Activated CD8-positive, alpha-beta memory T cell treated with anti-CD3 and anti-CD28 coated beads, Interleukin-2, amount 50 U/mL, for 4 hours (primary cell): ENCODE measurements around the gene SLC5A2.
"Not testable (repeated sequence)": the region's sequence is repeated elsewhere in the genome, so short reads cannot be mapped to it uniquely, and the experiment has no call there.

ENCODE experiments used
- DNase-seq: peaks from one replicate; pipeline ENCODE4 v3.0.0-alpha.2; 2020

Gene SLC5A2

GRCh38 chr16:31477220-31478216 lies 5.4 kb upstream of the SLC5A2 start:
- peak; percentile 43 for DNase-seq

- no peak for DNase-seq
Observed at GRCh38 chr16:31478956-31479355, 4.0 kb upstream of the SLC5A2 start.

- DNase-seq = no peak
Observed at GRCh38 chr16:31479751-31480150, 3.2 kb upstream of the SLC5A2 start.

DNA sequence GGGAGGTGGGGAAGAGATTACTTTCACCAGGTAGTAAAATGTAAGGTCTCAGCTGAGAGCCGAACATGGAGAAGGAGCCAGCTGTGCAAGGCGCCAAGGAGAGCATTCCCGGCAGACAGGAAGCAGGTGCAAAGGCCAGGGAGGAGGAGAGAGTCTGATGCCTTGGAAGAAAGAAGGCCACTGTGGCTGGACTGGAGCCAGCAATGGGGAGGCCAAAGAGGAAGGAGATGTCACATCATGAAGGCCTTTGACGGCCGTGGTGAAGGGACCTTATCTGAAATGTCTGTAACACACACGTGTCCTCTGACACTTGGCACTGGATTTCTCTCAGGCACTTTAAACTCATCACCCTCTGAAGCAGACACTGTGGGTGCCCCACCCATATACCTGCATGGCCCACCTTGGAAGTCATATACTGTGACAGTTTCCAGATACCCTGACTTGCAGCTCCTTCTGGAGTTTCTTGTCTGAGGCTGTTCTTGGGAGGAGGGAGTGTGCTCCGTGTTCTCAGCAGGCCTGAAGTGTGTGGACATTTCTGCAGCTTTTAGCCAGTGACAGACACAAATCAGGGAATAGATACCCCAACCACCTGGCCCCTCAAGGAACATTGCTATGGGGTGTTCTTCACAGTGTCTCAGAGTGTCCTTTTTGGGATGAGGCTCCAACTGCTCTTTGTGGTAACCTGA lies 1.9 kb upstream of the SLC5A2 start:
- DNase-seq = no peak

GRCh38 chr16:31484048-31484447 lies 1.1 kb downstream of the SLC5A2 start:
- not testable (repeated sequence) for DNase-seq

DNA sequence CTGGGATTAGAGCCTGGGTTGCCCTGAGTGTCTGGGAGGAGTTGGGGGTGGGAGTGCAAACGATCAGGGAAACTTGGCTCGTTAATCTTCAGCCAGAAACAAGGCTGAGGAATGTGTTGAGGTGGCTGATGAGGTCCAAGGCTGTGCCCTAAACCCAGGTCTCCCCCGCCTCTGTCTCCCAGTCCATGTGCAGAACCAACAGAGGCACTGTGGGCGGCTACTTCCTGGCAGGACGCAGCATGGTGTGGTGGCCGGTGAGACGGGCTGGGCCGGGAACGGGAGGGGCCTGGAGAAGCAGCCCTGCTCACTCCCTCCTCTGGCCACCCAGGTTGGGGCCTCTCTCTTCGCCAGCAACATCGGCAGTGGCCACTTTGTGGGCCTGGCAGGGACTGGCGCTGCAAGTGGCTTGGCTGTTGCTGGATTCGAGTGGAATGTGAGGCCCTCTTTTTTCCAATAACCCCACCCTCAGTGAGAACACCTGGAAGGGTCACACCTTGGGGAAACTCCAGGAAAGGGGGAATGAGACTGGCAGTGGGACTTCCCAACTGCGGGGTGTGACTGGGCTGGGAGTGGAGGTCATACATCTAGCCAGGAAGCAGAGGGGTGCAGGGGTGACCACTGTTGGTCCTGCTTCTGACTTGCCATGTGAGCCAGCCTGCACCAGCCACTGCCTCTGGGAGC lies 1.7 kb downstream of the SLC5A2 start:
- DNase-seq = no peak

- DNase-seq = no peak
Observed at GRCh38 chr16:31485571-31485970, 2.6 kb downstream of the SLC5A2 start.

DNA sequence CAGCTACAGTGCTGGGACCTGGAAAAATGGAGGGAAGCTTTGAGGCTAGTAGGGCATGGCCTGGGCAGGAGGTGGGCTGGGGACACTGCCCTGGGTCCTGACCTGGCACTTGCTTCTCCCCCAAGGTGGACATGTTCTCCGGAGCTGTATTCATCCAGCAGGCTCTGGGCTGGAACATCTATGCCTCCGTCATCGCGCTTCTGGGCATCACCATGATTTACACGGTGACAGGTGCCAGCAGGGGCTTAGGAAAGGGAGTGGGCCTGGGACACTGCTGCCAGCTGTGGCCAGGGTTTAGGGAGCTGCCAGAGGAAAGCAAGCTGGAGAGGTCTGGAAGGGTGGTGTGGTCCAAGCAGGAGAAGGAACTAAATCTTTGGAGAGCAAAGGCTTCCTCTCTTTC lies 3.1 kb downstream of the SLC5A2 start:
- no peak for DNase-seq

DNA sequence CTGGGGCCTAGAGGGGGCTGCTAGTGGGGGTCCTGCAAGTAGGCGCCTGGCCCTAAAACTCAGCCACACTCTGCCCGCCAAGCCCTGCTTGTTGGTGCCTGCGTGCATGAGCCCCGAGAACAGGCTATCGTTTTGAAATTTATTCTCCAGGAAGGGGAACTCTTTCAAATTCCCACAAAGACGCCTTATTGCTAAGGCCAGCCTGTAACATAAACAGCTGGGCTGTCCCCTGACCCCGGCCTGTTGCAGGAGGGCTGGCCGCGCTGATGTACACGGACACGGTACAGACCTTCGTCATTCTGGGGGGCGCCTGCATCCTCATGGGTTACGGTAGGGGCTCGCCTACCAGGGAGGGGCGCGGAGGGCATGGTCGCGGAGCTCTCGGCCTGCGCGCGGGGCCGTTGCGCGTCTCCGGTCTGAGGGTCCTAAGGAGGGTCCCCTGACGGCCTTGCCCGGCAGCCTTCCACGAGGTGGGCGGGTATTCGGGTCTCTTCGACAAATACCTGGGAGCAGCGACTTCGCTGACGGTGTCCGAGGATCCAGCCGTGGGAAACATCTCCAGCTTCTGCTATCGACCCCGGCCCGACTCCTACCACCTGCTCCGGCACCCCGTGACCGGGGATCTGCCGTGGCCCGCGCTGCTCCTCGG lies 4.3 kb downstream of the SLC5A2 start:
- DNase-seq = no peak

GRCh38 chr16:31487720-31488467 lies 5.0 kb downstream of the SLC5A2 start:
- peak; percentile 76 for DNase-seq

DNA sequence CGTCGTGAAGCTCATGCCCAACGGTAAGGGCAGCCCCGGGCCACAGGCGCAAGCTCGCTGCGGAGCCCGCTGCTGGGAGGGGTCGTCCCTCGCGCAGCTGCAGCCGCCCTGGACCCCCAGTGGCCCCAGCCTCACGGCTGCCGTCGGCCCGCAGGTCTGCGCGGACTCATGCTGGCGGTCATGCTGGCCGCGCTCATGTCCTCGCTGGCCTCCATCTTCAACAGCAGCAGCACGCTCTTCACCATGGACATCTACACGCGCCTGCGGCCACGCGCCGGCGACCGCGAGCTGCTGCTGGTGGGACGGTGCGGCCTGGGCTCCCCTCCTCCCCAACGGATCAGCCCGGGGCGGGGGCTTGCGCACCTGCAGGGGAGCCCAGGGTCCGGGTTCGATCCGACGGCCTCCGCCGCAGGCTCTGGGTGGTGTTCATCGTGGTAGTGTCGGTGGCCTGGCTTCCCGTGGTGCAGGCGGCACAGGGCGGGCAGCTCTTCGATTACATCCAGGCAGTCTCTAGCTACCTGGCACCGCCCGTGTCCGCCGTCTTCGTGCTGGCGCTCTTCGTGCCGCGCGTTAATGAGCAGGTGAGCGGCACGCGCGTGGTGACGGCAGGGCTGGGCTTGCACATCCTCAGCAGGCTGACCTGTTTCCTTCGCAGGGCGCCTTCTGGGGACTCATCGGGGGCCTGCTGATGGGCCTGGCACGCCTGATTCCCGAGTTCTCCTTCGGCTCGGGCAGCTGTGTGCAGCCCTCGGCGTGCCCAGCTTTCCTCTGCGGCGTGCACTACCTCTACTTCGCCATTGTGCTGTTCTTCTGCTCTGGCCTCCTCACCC lies 5.8 kb downstream of the SLC5A2 start:
- no peak for DNase-seq

- no peak for DNase-seq
Observed at GRCh38 chr16:31489298-31489564, 6.3 kb downstream of the SLC5A2 start.

DNA sequence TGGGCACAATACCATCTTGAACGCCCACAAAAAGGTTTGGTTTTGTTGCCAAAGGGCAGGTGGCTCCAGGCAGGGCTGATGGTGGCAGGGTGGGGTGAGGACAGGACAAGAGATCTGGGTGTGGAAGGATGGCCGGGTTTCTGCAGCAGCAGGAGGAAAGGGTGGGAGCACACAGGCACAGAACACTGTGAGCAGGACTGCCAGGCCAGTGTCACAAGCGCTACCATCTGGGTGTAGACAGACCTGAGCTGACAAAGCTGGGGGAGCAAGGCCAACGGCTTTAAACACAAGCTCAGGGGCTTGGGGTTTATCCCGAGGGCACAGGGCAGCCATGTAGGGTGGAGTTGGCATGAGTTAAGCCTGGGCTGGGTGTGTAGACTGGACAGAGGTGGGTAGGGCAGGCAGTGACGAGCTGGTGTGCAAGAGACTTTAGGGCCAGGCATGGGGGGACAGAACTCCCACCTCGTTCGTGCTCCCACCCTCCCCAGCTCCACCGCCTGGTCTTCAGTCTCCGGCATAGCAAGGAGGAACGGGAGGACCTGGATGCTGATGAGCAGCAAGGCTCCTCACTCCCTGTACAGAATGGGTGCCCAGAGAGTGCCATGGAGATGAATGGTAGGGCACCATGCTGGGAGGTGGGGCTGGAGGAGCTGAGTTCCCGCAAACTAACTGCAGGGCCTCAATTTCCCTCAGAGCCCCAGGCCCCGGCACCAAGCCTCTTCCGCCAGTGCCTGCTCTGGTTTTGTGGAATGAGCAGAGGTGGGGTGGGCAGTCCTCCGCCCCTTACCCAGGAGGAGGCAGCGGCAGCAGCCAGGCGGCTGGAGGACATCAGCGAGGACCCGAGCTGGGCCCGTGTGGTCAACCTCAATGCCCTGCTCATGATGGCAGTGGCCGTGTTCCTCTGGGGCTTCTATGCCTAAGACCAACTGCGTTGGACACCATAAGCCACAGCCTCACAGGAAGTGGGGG lies 7.0 kb downstream of the SLC5A2 start:
- no peak for DNase-seq

- DNase-seq = no peak
Observed at GRCh38 chr16:31491778-31492418, 9.0 kb downstream of the SLC5A2 start.

DNA sequence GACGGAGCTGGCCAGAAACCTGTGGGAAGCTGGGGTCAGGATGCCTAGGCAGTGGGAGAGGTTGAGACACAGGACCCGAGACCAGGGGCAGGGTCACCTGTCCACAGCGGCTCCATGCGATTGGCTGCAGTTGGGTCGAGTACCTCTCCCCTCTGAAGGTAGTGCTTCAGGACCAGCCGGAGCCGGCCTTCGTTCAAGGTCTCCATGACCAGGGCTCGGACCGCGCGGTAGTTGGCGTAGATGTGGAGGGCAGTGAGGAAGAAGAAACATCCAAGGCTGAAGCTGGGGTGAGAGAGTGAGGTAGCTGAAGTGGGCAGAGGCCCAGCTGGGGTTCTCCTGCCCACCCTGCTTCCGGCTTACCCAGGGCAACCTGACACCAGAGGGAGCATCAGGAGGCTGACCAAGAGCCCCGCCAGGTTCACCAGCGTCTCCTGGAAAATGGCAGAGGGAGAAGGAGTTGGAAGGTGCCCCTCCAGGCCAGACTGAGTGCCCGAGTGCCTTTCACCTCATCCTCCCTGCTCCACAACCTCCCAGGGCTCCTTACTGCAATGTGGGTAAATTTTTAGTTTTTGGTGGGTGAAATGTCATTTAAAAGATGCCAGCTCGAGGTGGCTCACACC lies 10.7 kb downstream of the SLC5A2 start:
- no peak for DNase-seq

- DNase-seq = no peak
Observed at GRCh38 chr16:31496670-31497069, 13.7 kb downstream of the SLC5A2 start.

GRCh38 chr16:31498493-31498892 lies 15.6 kb downstream of the SLC5A2 start:
- DNase-seq = no peak

DNA sequence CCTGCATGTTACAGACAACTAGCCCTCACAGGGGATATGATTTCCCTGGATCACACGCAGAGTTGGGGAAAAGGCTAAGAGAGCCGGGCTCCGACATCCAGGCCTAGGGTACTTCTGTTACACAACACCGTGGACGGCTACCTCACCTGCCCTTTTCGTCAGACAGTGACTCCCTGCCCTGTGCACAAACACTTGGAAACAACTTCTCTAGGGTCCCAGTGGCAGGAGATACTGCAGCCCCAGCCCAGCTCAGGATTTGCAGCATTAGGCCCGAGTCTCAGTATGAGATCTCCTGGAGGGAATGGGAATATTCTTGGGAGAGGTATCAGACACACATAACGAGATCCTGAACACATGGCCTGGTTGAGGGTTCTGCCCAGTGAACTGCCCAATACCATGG lies 17.0 kb downstream of the SLC5A2 start:
- DNase-seq = no peak

DNA sequence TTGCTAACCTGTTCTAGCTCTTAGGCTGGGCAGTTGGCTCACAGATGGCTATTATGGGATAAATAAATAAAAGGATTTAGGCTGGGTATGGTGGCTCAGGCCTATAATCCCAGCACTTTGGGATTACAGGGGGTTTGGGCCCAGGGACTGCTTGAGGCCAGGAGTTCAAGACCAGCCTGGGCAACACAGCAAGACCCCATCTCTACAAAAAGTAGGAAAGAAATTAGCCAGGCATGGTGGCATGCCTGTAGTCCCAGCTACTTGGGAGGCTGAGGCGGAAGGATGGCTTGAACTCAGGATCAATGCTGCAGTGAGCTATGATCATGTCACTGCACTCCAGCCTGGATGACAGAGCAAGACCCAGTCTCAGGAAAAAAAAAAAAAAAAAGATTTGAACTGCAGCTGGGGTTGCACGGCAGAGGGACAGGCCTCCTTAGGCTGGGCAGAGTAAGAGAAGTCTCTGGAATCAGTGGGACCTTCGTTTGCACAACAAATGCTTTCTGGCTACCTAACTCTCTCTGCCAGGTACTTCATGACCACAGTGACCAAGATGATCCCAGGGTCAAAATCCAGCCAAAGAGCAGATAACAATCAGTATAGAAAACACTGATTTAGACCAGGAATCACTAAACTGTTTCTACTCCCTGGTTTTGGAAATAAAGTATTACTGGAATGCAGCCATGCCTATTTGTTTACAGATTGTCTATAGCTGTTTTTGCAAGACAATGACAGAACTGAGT lies 18.5 kb downstream of the SLC5A2 start:
- DNase-seq = no peak
